HG02571 (cell line): ENCODE data around the gene CDH23.

ENCODE experiments used
- ATAC-seq: cut with Tn5 transposase; IDR thresholded peaks from one replicate; pipeline ENCODE4 v1.9.1; 2021; ENCODE audit warnings: mild to moderate bottlenecking, moderate library complexity; ENCODE audit not compliant: unreplicated experiment

CDH23 gene

GRCh38 chr10:71368643-71369042, 28.1 kb upstream of the CDH23 start:
- no peak for ATAC-seq

- ATAC-seq = no peak
Measured at GRCh38 chr10:71369602-71370001, 27.1 kb upstream of the CDH23 start.

GRCh38 chr10:71370031-71370430, 26.7 kb upstream of the CDH23 start:
- no peak for ATAC-seq

GRCh38 chr10:71371750-71372166, 25.0 kb upstream of the CDH23 start:
- peak; percentile 26 for ATAC-seq

GRCh38 chr10:71372882-71373495, 23.7 kb upstream of the CDH23 start:
- peak; percentile 44 for ATAC-seq

GRCh38 chr10:71374481-71375233, 22.1 kb upstream of the CDH23 start:
- no peak for ATAC-seq

- ATAC-seq = no peak
Measured at GRCh38 chr10:71375952-71376351, 20.8 kb upstream of the CDH23 start.

- no peak for ATAC-seq
Measured at GRCh38 chr10:71378336-71379117, 18.2 kb upstream of the CDH23 start.

- no peak for ATAC-seq
Measured at GRCh38 chr10:71379118-71379766, 17.5 kb upstream of the CDH23 start.

- no peak for ATAC-seq
Measured at GRCh38 chr10:71380841-71381240, 15.9 kb upstream of the CDH23 start.

GRCh38 chr10:71381611-71382010, 15.1 kb upstream of the CDH23 start:
- no peak for ATAC-seq

- ATAC-seq = no peak
Measured at GRCh38 chr10:71382028-71382427, 14.7 kb upstream of the CDH23 start.

GRCh38 chr10:71382757-71383156, 14.0 kb upstream of the CDH23 start:
- no peak for ATAC-seq

GRCh38 chr10:71383972-71384687, 12.6 kb upstream of the CDH23 start:
- no peak for ATAC-seq

- ATAC-seq = no peak
Measured at GRCh38 chr10:71388171-71388570, 8.5 kb upstream of the CDH23 start.

GRCh38 chr10:71388583-71389310, 8.0 kb upstream of the CDH23 start:
- ATAC-seq = no peak

- ATAC-seq = no peak
Measured at GRCh38 chr10:71389768-71390460, 6.8 kb upstream of the CDH23 start.

- no peak for ATAC-seq
Measured at GRCh38 chr10:71390461-71390835, 6.3 kb upstream of the CDH23 start.

GRCh38 chr10:71390921-71391690, 5.6 kb upstream of the CDH23 start:
- no peak for ATAC-seq
